GM12873 (cell line): ENCODE data around the gene C10orf143.

Source experiments
- CTCF ChIP-seq: IDR thresholded peaks from 2 replicates; pipeline ENCODE4 v1.5.1; 2012; ENCODE audit warnings: low read depth, mild to moderate bottlenecking, moderate library complexity, low read length, control low read depth; ENCODE audit not compliant: insufficient read depth; ENCODE audit errors: missing control alignments

The C10orf143 gene

GRCh38 chr10:130108934-130109604, 1.6 kb downstream of the C10orf143 start:
- TF ChIP-seq CTCF: no peak

- TF ChIP-seq CTCF: no peak
Observed at GRCh38 chr10:130105724-130106123, 4.9 kb downstream of the C10orf143 start.

- TF ChIP-seq CTCF: no peak
Observed at GRCh38 chr10:130099344-130099743, 11.3 kb downstream of the C10orf143 start.

GRCh38 chr10:130080461-130080814, 30.2 kb downstream of the C10orf143 start:
- TF ChIP-seq CTCF: no peak

GRCh38 chr10:130079614-130080460, 30.8 kb downstream of the C10orf143 start:
- TF ChIP-seq CTCF: no peak

- no peak for TF ChIP-seq CTCF
Observed at GRCh38 chr10:130078120-130078519, 32.5 kb downstream of the C10orf143 start.

- TF ChIP-seq CTCF: no peak
Observed at GRCh38 chr10:130076681-130077080, 33.9 kb downstream of the C10orf143 start.
